HG02763 (cell line): ENCODE measurements around the gene CTSE.

Source experiments
- ATAC-seq: cut with Tn5 transposase; IDR thresholded peaks from one replicate; pipeline ENCODE4 v1.9.1; 2021; ENCODE audit warnings: mild to moderate bottlenecking, moderate library complexity; ENCODE audit not compliant: unreplicated experiment

Gene CTSE

DNA sequence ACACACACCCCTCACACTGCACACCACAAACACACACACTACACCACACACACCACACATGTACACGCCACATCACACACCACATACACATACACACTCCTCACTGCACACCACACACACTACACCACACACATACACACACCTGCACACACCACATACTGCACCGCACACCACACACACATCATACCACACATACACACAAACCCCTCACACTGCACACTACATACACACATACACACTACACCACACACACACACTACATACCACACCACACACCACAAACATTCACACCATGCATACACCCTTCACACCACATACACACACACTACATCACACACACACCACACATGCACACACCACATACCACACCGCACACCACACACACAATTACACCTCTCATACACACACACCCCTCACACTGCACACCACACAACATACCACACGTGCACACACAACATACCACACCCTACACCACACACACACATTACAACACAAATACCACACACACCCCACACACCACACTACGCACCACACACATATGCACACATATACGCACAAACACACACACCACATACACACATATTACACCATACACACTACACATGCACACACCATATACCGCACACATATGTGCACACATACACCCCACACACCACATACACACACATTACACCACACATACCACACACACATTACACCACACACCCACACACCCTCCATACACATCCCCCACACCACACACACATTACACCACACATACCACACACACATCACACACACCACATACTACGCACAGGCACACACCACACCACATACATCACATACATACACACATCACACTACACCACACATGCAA lies 50.1 kb downstream of the CTSE start:
- no peak for ATAC-seq

DNA sequence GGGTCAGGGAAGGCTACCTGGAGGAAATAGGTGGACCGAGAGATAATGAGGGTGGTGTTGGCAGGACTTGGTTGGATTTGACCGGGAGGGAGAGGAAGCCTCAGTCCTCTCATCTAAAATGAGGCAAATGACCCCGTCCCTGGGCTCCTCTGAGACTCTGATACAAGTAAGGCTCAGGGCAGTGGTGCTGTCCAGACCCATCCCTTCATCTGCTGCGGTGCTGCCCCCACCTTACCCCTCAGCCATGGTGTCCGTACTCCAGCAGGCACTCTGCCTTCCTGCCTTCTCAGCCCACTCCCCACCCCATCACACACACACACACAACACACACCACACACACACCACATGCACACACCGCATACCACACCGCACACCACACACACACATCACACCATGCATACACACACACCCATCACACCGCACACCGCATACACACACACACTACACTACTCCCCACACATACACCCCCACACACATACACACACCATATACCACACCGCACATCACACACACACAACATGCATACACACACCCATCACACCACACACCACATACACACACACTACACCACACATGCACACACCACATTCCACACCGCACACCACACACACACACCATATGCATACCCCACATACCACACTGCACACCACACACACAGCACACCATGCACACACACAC lies 51.1 kb downstream of the CTSE start:
- no peak for ATAC-seq

DNA sequence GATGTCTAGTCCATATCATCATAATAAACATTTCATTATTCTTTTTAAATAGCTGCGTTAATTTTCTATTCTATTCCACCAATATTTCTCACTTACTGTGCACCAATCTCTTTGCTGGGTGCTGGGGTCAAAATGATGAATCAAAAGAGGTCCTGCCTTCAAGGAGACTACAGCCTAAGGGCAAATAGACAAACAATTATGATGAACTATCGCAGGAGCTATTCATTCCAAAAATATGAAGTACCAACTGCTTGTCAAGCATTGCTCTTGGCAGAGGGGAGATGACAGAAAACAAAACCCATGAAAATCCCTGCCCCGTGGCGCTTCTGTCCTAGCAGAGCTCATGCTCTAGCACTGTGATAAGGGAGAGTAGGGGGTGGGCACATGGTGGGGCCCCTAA lies 51.6 kb downstream of the CTSE start:
- no peak for ATAC-seq

DNA sequence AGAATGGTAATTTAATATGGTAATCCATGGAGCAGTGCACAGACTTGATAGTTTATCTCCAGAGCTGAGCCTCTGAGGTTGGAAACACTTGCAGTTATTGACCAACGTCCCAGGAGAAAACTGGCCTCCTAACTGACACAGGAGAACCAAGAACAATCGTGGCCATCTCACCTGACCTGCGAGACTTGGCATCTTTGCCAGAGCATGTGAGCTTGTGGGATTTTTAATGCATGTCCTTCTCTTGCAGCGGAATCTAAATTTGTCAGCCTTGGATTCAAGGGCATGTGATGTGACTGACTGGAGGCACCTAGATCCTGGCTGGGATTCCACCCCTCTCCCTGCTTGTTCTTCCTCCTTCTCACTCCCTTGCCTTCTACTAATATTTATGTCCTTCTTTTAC lies 52.6 kb downstream of the CTSE start:
- ATAC-seq, result no peak

DNA sequence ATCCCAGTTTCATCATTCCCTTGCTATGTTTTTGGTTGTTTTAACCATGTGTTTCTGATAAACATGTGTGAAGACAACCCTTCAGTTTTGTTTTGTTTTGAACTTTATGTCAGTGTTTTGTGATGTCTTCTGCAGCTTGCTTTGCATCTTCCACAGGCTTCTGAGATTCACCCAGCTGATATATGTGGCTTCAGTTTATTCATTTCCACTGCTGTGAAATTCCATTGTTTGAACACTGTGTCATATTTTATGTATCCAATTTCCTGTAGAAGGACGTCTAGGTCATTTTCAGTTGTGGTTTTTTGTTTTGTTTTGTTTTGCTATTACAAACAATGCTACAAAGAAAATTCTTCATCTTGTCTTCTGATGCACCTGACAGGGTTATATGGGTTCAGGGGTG lies 53.2 kb downstream of the CTSE start:
- ATAC-seq, result no peak

DNA sequence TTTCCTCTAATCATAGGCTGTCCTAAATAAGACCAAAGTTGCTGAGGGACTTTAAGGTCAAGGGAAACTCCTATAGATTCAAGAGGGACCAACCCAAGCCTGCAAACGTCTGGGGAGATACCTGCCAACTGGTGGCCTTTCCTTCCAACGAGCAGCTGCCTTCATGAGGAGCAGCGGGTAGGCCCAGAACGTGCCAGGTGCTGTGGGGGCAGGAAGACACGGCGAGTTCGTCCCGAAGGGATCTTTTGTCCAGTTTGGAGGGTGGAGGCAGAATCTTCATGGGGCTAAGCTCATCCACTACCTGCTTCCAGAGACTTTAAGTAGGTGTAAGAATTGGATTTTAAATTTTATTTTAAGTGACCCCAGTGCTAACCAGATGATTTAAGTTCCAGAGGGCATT lies 54.5 kb downstream of the CTSE start:
- no peak for ATAC-seq

DNA sequence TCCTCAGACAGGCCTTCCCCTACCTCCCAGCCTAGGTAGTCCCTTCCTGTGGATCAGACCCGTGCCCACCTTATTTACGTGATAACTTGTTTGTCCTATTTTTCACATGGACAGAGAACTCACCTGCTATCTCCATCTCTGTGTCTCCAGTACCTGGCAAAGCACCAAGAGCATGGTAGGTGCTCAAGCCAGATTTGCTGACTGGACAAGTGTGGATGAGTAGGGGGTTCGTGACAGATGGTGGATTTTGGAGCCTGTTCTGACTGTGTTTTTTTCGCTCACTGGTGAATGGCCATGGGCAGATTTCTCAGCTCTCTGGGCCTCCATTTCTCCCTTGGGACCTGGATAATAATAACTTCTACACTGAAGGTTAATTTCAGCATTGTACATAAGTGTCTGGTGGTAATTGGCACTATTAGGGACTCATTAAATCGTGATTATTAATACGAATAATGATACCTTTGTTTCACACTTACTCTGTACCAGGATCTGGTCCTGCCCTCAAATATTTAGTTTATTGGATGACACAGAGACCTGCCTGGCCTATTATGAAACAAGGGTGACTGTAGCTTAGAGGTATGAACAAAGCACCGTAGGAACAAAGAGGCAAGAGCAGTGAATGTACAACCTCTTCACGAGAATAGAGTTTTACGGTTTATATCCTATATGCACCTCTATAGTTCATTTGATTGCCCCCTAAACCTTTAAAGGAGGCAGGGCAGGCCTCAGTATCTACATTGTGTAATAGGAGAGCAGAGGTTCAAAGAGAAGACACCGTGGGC lies 56.0 kb downstream of the CTSE start:
- ATAC-seq, result no peak

DNA sequence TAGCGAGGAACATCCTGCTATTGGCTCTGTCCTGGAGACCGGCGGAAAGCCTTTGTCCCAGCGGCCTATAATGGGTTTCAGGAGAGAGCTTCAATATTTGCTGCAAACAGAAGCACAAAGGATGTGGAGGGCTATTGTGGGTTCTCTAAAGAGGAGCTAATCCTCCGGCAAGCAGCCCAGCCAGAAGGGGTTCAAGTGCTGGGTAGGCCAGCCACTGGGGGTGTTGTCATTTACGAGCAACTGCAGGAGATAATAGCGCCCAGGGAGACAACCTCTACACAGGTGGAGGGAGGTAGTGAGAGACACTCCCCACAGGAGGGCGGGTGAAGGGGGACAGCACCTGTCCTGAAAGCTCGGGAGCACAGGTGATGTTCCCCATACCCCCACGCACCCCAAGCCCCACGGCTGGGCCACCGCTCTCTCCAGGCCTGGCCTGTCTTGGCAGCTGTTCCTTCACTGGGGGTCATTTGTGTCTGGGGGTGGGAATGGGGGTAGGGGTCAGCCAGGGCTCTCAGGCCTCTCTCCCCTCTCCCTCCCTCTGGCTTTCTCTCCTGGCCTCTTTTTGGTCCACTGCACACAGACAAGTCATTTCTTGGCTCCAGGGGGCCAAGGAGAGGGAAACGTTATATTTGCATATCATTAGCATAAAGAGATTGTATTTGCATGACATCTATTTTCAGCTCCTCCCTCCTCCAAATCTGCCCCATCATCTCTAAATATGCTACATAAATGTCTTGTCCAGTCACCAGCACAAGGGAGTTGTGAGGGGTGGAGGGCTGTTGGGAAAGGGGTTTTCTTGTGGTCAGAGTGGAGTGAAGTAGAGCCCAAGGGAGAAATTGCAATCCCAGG lies 58.4 kb downstream of the CTSE start:
- no peak for ATAC-seq

DNA sequence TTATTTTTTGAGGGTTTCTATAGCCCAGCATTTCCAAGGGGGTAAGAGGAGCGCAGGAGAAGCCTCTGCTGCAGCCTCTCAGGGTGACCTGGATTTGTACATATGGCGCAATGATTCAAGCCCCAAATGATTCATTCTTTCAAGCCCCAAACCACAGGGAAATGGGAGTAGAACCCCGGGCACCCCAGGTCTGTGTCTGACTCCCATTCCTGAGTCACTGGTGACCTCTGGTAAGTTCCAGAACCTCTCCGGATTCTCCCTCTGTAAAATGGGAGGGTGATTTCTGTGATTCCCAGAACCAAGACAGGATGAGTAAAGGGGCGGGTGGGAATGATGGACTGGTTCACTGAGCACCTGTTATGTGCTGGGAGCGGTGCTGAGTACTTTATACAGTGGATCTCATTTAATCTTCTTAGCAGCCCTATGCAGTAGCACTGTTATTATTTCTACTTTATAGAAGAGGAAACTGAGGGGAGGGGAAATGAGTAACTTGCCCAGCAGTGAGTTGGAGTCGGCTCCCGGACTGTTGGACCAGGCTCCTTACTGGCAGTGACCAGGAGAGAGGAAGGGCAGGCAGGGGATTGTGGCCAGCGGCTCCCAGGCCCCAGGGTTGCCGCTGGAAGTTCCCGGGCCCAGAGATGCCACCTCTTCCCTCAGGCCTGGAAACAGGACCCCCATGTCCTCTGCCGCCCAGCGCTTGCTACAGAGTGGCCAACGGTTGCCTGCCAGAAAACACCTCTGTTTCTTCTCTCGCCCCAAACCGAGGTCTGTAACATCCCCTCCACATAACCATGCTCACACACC lies 60.1 kb downstream of the CTSE start:
- ATAC-seq, result no peak

DNA sequence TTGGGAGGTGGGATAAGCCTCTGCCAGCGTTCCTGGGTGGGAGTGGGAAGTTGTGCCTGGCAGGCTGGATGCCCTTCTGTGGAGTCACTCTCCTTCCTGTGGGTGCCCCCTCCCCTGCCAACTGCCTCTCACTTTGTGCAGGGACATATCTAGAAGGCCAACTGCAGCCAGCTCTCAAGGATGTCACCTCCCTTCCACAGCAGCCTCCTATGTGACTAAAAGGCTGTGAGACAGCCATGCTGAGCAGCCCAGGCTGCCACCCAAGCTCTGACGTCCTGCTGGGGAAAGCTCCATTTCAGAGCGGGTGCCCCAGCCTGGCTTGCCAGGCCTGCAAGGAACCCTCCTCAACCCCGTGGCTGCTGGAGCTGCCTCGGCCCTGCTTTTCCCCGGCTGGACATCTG lies 60.9 kb downstream of the CTSE start:
- no peak for ATAC-seq

DNA sequence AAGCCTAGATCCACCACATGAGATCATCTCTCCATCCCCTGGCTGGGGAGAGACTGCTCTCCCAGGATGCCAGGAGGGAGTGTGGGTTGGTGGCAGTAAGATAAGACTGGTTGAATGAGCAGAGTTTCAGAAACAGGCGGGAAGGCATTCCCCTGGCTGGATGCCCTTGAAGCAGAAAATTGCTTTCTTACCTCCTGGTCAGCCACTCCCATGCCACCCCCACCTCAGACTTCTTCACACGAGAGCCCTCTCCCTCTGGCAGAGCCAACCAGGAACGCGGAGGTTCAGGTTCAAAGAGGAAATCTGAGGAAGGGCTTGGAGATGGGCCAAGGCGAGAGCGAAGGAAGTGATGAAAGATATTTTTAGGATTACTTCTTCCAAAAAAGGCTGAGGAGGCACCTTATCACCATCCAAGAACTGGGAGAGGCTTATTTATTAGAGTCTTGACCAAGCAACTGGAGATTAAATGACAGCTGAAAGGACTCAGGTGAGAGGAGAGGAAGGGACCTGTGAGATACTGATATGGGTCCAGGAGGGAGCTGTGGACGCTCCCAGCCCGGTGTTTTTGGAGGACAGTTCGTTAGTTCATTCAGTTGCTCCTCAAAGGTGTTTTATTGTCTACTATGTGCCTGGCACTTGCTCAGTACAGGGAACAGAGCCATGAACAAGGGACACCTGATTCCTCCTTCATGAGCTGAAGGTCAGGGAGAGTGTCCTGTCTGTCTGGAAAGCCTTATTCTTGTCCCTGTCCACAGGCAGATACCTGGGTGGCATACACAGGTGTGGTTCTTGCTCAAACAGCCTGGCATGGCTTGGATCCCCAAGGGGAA lies 61.5 kb downstream of the CTSE start:
- no peak for ATAC-seq

DNA sequence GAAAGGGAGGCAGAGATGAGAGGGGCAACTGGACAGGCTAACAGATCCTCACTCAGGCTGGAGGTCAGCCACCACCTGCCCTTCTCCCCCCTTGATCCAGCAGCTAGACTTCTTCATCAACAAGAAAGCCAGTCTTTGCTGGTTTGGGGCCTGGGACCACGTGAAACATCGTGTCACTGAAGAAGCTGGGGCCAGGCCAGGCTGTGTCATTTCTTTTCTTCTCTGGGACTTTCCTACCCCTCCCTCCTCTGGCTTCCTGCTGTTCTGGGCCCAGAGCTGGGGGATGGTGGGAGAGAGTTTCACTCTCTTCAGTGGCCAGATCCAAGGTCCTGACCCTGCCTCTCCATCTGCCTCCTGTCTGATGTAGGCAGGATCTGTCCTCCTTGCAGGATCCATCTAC lies 62.3 kb downstream of the CTSE start:
- no peak for ATAC-seq

DNA sequence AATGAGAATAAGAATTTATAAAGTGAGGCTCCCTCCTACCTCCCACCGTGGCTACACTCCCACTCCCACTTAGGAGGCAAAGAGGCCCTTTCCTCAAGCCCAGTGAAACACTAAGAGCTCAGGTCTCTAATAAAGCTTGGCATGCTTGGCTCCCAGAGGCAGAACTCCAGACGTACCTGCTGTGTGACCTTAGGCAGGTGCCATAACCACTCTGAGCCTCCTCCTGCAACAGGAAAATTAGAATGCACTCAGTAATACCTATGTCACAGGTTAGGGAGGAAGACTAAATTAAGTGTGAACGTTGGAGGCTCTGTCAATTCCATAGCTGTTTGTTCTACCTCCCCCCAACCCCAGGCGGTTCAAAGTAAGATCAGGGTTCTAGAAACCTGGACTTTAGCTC lies 63.9 kb downstream of the CTSE start:
- ATAC-seq, result no peak
